Endothelial cell (in vitro differentiated cells): ENCODE results near the gene MRRF. TPM values are rescaled to one million over a fixed set of nuclear protein-coding genes. Genes with fewer than 3 reads are reported as not detected.
A peak's percentile ranks its signal among the peaks of the same experiment; 100 is the strongest.

Source experiments
- DNase-seq: peaks from one replicate; pipeline ENCODE4 v3.0.0; 2021; ENCODE audit warnings: low spot score
- H3K27ac Mint-ChIP-seq: one replicate; pipeline ENCODE4 v1.8.0; 2021; ENCODE audit warnings: mixed read lengths, inconsistent platforms; ENCODE audit not compliant: unreplicated experiment
- H3K27me3 Mint-ChIP-seq: one replicate; pipeline ENCODE4 v1.8.0; 2021; ENCODE audit warnings: mild to moderate bottlenecking, moderate library complexity, mixed read lengths, inconsistent platforms; ENCODE audit not compliant: unreplicated experiment
- H3K36me3 Mint-ChIP-seq: one replicate; pipeline ENCODE4 v1.8.0; 2021; ENCODE audit warnings: mild to moderate bottlenecking, low read depth, mixed read lengths, inconsistent platforms; ENCODE audit not compliant: unreplicated experiment
- H3K4me1 Mint-ChIP-seq: one replicate; pipeline ENCODE4 v1.8.0; 2021; ENCODE audit warnings: mild to moderate bottlenecking, mixed read lengths, inconsistent platforms; ENCODE audit not compliant: unreplicated experiment
- H3K4me3 Mint-ChIP-seq: one replicate; pipeline ENCODE4 v1.8.0; 2021; ENCODE audit warnings: mild to moderate bottlenecking, mixed read lengths, inconsistent platforms; ENCODE audit not compliant: unreplicated experiment
- H3K9me3 Mint-ChIP-seq: one replicate; pipeline ENCODE4 v1.8.0; 2021; ENCODE audit warnings: mixed read lengths, inconsistent platforms; ENCODE audit not compliant: unreplicated experiment
- total RNA-seq: library from RNA; stranded (reverse); fragmentation: NEBNext Ultra II Directional; extraction: Animal tissue kit (Norgen Biotek cat#: 25700); gene quantifications from one replicate; pipeline ENCODE4 v1.2.1, GENCODE V29; 2021; ENCODE audit not compliant: unreplicated experiment
- TF ChIP-seq, protein P1 (sequence below): fragments of 200-600 bp; sonication (generic); IDR thresholded peaks from one replicate; pipeline ENCODE4 v1.5.0; 2021; ENCODE audit warnings: antibody characterized with exemption; ENCODE audit not compliant: unreplicated experiment

MRRF gene
- total RNA-seq, 1 donor from 2014 or later = 40.3 TPM

DNA sequence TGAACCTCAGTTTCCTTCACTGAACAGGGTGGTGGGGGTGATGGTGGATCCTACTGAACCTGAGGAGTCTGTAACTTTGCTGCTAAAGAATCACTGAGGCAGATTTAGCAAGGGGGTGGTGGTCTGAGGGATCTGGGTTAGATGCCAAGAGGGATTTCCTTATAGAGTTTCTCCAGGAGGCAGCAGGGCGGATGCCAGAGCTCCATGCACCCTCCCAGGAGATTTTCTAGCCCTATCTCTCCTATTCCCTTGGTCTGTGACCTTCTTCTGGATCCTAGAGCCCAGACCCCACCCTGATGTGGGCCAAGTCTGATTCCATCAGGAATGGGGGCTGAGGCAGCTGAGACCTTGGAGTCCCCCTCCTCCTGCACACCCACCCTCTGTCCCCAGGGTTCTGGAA, 112.1 kb downstream of the MRRF start:
- DNase-seq = no peak
- TF ChIP-seq, protein P1, sequence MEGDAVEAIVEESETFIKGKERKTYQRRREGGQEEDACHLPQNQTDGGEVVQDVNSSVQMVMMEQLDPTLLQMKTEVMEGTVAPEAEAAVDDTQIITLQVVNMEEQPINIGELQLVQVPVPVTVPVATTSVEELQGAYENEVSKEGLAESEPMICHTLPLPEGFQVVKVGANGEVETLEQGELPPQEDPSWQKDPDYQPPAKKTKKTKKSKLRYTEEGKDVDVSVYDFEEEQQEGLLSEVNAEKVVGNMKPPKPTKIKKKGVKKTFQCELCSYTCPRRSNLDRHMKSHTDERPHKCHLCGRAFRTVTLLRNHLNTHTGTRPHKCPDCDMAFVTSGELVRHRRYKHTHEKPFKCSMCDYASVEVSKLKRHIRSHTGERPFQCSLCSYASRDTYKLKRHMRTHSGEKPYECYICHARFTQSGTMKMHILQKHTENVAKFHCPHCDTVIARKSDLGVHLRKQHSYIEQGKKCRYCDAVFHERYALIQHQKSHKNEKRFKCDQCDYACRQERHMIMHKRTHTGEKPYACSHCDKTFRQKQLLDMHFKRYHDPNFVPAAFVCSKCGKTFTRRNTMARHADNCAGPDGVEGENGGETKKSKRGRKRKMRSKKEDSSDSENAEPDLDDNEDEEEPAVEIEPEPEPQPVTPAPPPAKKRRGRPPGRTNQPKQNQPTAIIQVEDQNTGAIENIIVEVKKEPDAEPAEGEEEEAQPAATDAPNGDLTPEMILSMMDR = no peak
- H3K4me1 Mint-ChIP-seq = peaks cover 18% of the 10 kb centered on the region
- peaks cover 14% of the 10 kb centered on the region for H3K36me3 Mint-ChIP-seq
- no peak overlapping the region for H3K27ac Mint-ChIP-seq
- peaks cover 11% of the 10 kb centered on the region for H3K27me3 Mint-ChIP-seq
- no peaks in the 10 kb centered on the region for H3K9me3 Mint-ChIP-seq
- H3K4me3 Mint-ChIP-seq = no peak overlapping the region

DNA sequence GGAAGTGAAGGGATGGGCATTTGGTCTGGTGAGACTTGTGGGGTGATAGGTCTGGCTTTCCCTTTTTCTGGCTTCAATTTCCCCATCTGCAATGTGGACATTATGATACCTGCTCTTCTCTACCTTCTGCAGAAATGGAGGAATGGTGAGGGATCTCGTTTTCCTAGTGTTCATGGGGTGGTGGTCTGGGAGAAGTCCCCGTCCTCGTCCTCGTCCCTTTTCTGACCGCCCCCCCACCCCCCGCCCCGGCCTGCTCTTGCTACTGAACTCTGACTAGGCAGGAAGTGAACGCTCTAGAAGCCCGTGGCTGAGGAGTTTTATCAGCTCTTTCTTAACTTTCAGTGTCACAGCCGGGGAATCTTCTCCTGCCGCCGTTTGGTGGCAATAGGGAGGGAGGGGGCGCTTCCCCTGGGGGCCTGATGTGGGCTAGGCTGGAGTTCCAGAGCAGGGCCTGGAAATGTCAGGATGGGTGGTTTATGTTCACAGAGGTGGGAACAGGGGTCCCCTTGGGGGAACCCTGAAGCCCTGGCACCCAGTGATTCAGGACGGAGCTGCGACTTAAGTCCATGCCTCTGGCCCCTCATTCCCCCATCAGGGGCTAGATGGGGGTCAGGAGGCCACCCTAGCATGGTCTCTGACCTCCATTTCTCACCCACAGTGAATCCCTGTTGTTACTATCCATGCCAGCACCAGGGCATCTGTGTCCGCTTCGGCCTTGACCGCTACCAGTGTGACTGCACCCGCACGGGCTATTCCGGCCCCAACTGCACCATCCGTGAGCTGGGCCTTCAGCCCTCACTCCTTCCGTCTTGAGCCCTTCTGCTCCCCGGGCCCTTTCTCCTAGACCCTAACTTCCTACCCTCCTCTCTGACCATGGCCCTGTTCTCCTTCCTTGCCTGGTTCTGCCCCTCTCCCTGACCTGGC, 112.8 kb downstream of the MRRF start:
- H3K4me3 Mint-ChIP-seq = no peak overlapping the region
- peaks cover 11% of the 10 kb centered on the region for H3K27me3 Mint-ChIP-seq
- no peak for DNase-seq
- H3K4me1 Mint-ChIP-seq = peaks cover 16% of the 10 kb centered on the region
- H3K36me3 Mint-ChIP-seq = peaks cover 14% of the 10 kb centered on the region
- no peak overlapping the region for H3K27ac Mint-ChIP-seq
- no peaks in the 10 kb centered on the region for H3K9me3 Mint-ChIP-seq
- TF ChIP-seq, protein P1 = no peak

DNA sequence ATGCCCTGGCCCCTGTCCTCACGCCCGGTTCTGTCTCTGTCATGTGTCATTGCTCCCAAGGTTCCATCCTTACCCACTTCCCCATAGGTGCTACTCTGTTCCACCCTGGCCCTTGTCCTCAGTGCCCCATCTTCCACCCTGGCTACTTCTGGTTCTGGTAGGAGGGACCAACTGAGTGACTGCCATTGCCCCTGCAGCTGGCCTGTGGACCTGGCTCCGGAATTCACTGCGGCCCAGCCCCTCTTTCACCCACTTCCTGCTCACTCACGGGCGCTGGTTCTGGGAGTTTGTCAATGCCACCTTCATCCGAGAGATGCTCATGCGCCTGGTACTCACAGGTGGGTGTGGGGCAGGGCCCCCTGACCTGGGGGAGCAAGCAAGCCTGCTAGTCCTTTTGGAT, 113.6 kb downstream of the MRRF start:
- H3K4me3 Mint-ChIP-seq = no peak overlapping the region
- H3K27me3 Mint-ChIP-seq = peaks cover 13% of the 10 kb centered on the region
- H3K4me1 Mint-ChIP-seq = peaks cover 11% of the 10 kb centered on the region
- H3K9me3 Mint-ChIP-seq = no peaks in the 10 kb centered on the region
- TF ChIP-seq, protein P1 = no peak
- no peak for DNase-seq
- H3K36me3 Mint-ChIP-seq = peaks cover 21% of the 10 kb centered on the region
- H3K27ac Mint-ChIP-seq = no peak overlapping the region

DNA sequence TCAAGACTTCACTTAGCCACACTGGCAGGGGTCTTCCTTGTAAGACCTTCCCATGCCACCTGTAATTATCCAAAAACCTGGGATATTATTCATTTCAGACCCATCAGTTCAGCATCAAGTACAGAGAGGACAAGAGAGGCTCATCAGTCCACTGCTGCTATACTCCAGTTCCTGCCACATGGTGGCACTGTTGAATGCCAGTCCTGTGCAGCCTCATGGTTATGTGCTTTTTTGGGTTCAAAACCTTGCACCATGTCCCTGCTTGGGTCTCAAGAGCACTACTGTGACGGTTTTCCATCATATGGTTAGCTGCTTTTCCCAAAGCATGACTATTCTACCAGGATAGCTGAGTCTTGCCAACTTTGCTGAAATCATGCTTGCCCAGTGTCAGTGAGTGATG, 114.7 kb downstream of the MRRF start:
- DNase-seq = no peak
- Mint-ChIP-seq H3K36me3 (peaks cover 21% of the 10 kb centered on the region), H3K27ac (no peak overlapping the region), H3K9me3 (no peaks in the 10 kb centered on the region), H3K27me3 (peaks cover 10% of the 10 kb centered on the region), H3K4me3 (no peak overlapping the region), H3K4me1 (peaks cover 11% of the 10 kb centered on the region)
- TF ChIP-seq, protein P1 = peak; percentile 45

DNA sequence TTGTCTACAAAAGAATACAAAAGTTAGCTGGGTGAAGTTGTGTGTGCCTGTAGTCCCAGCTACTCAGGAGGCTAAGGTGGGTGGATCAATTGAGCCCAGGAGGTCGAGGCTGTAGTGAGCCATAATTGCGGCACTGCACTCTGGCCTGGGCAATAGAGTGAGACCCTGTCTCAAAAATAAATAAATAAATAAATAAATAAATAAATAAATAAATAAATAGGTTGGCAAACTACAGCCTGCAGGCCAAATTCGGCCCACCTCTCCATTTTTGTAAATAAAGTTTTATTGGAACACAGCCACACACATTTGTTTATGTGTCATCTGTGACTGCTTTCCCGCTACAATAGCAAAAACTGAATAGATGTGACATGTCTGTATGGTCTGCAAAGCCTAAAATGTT, 115.6 kb downstream of the MRRF start:
- Mint-ChIP-seq H3K4me1 (peaks cover 10% of the 10 kb centered on the region), H3K9me3 (no peaks in the 10 kb centered on the region), H3K36me3 (peaks cover 21% of the 10 kb centered on the region), H3K27me3 (peaks cover 9% of the 10 kb centered on the region), H3K27ac (no peak overlapping the region), H3K4me3 (no peak overlapping the region)
- TF ChIP-seq, protein P1 = no peak
- DNase-seq = no peak
